Neural progenitor cell (in vitro differentiated cells): ENCODE results near the gene RAX. TPM values are rescaled to one million over a fixed set of nuclear protein-coding genes. Genes with fewer than 3 reads are reported as not detected.

Experiments used
- DNase-seq: peaks from one replicate; pipeline ENCODE4 v3.0.0-alpha.2; 2016; ENCODE audit warnings: low spot score
- H2AFZ ChIP-seq: fragments of 200-600 bp; sonication (generic); replicated peaks from 2 replicates; pipeline ENCODE4 v1.6.1; 2016; ENCODE audit warnings: antibody characterized with exemption
- H3F3A ChIP-seq: fragments of 200-600 bp; sonication (generic); 2 replicates; pipeline ENCODE4 v1.6.1; 2016; ENCODE audit warnings: antibody characterized with exemption, low read depth
- H3K27ac ChIP-seq: fragments of 200-600 bp; sonication (generic); 2 replicates; pipeline ENCODE4 v1.5.1; 2016; ENCODE audit warnings: mild to moderate bottlenecking
- H3K27me3 ChIP-seq: fragments of 200-600 bp; sonication (generic); 2 replicates; pipeline ENCODE4 v1.6.1; 2016; ENCODE audit warnings: mild to moderate bottlenecking, moderate library complexity
- H3K36me3 ChIP-seq: fragments of 200-600 bp; sonication (generic); 2 replicates; pipeline ENCODE4 v1.5.1; 2016
- H3K4me1 ChIP-seq: fragments of 200-600 bp; sonication (generic); 2 replicates; pipeline ENCODE4 v1.6.1; 2016; ENCODE audit warnings: mixed run types
- H3K4me2 ChIP-seq: fragments of 200-600 bp; sonication (generic); 2 replicates; pipeline ENCODE4 v1.6.1; 2016
- H3K4me3 ChIP-seq: fragments of 200-600 bp; sonication (generic); 2 replicates; pipeline ENCODE4 v1.5.1; 2016
- H3K79me2 ChIP-seq: fragments of 200-600 bp; sonication (generic); 2 replicates; pipeline ENCODE4 v1.6.1; 2016; ENCODE audit warnings: low read depth
- H3K9ac ChIP-seq: fragments of 200-600 bp; sonication (generic); 2 replicates; pipeline ENCODE4 v1.6.1; 2016
- H3K9me3 ChIP-seq: fragments of 200-600 bp; sonication (generic); 2 replicates; pipeline ENCODE4 v1.5.1; 2016; ENCODE audit warnings: low read depth
- H4K20me1 ChIP-seq: fragments of 200-600 bp; sonication (generic); 2 replicates; pipeline ENCODE4 v1.6.1; 2016; ENCODE audit warnings: low read depth
- H3K27ac Mint-ChIP-seq: 3 replicates; pipeline ENCODE4 v1.8.0; 2021; ENCODE audit warnings: mixed read lengths
- H3K27me3 Mint-ChIP-seq: 2 replicates; pipeline ENCODE4 v1.8.0; 2022; ENCODE audit warnings: low read depth, mild to moderate bottlenecking, inconsistent platforms, moderate library complexity, mixed read lengths; ENCODE audit not compliant: insufficient read depth
- H3K36me3 Mint-ChIP-seq: 3 replicates; pipeline ENCODE4 v1.8.0; 2021; ENCODE audit warnings: mixed read lengths
- H3K4me1 Mint-ChIP-seq: 3 replicates; pipeline ENCODE4 v1.8.0; 2021; ENCODE audit warnings: mixed read lengths
- H3K4me3 Mint-ChIP-seq: 3 replicates; pipeline ENCODE4 v1.8.0; 2021; ENCODE audit warnings: mild to moderate bottlenecking, moderate library complexity, mixed read lengths
- H3K9me3 Mint-ChIP-seq: 3 replicates; pipeline ENCODE4 v1.8.0; 2020; ENCODE audit warnings: mixed read lengths
- EZH2 ChIP-seq: fragments of 200-600 bp; sonication (generic); IDR thresholded peaks from 2 replicates; pipeline ENCODE4 v1.6.1; 2017; ENCODE audit warnings: antibody characterized with exemption, mild to moderate bottlenecking, moderate library complexity
- EZH2phosphoT487 ChIP-seq: fragments of 200-600 bp; sonication (generic); IDR thresholded peaks from 2 replicates; pipeline ENCODE4 v1.6.1; 2017; ENCODE audit warnings: antibody characterized with exemption
- total RNA-seq: library from RNA; depleted of rRNA; stranded (reverse); fragments of >200 nt; gene quantifications from 2 replicates; pipeline ENCODE4 v1.2.3, GENCODE V29; 2015; ENCODE audit warnings: low replicate concordance
- TF ChIP-seq, protein P1 (sequence below): fragments of 200-600 bp; sonication (generic); IDR thresholded peaks from 2 replicates; pipeline ENCODE4 v1.5.1; 2017; ENCODE audit warnings: antibody characterized with exemption, mild to moderate bottlenecking

Gene RAX
- total RNA-seq, 1 donor from 2014 or later = 20.7 TPM

- H3K27ac Mint-ChIP-seq = no peak overlapping the region
- Histone ChIP-seq H4K20me1 (no peaks in the 10 kb centered on the region), H3K36me3 (no peaks in the 10 kb centered on the region), H3F3A (peaks cover 17% of the 10 kb centered on the region), H3K4me2 (peak overlapping the region; percentile 68), H2AFZ (peak overlapping the region; percentile 64), H3K79me2 (no peaks in the 10 kb centered on the region), H3K4me3 (peak overlapping the region; percentile 26), H3K27me3 (peaks cover 50% of the 10 kb centered on the region), H3K9me3 (no peaks in the 10 kb centered on the region), H3K9ac (no peak overlapping the region), H3K4me1 (peaks cover 13% of the 10 kb centered on the region), H3K27ac (no peak overlapping the region)
- H3K4me1 Mint-ChIP-seq = peaks cover 2% of the 10 kb centered on the region
- peaks cover 13% of the 10 kb centered on the region for H3K27me3 Mint-ChIP-seq
- no peak overlapping the region for H3K4me3 Mint-ChIP-seq
- no peaks in the 10 kb centered on the region for H3K9me3 Mint-ChIP-seq
- no peak for DNase-seq
- H3K36me3 Mint-ChIP-seq = no peaks in the 10 kb centered on the region
- TF ChIP-seq EZH2 (no peak), EZH2phosphoT487 (no peak)
Measured at GRCh38 chr18:59308938-59309260, 35.6 kb upstream of the RAX start.

GRCh38 chr18:59308248-59308937 is 35.1 kb upstream of the RAX start:
- Histone ChIP-seq H3K4me2 (peak overlapping the region; percentile 68), H2AFZ (peak overlapping the region; percentile 64), H3K27me3 (peaks cover 50% of the 10 kb centered on the region), H3K4me3 (peak overlapping the region; percentile 26), H3F3A (peaks cover 17% of the 10 kb centered on the region), H3K79me2 (no peaks in the 10 kb centered on the region), H4K20me1 (no peaks in the 10 kb centered on the region), H3K9me3 (no peaks in the 10 kb centered on the region), H3K4me1 (peaks cover 18% of the 10 kb centered on the region), H3K36me3 (no peaks in the 10 kb centered on the region), H3K27ac (no peak overlapping the region), H3K9ac (no peak overlapping the region)
- DNase-seq = peak; percentile 91
- TF ChIP-seq, protein P1, sequence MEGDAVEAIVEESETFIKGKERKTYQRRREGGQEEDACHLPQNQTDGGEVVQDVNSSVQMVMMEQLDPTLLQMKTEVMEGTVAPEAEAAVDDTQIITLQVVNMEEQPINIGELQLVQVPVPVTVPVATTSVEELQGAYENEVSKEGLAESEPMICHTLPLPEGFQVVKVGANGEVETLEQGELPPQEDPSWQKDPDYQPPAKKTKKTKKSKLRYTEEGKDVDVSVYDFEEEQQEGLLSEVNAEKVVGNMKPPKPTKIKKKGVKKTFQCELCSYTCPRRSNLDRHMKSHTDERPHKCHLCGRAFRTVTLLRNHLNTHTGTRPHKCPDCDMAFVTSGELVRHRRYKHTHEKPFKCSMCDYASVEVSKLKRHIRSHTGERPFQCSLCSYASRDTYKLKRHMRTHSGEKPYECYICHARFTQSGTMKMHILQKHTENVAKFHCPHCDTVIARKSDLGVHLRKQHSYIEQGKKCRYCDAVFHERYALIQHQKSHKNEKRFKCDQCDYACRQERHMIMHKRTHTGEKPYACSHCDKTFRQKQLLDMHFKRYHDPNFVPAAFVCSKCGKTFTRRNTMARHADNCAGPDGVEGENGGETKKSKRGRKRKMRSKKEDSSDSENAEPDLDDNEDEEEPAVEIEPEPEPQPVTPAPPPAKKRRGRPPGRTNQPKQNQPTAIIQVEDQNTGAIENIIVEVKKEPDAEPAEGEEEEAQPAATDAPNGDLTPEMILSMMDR = peak; percentile 88
- peak; percentile 62 for TF ChIP-seq EZH2
- no peak for TF ChIP-seq EZH2phosphoT487
- Mint-ChIP-seq H3K9me3 (no peaks in the 10 kb centered on the region), H3K27me3 (peaks cover 13% of the 10 kb centered on the region), H3K4me1 (peaks cover 2% of the 10 kb centered on the region), H3K36me3 (no peaks in the 10 kb centered on the region), H3K27ac (no peak overlapping the region), H3K4me3 (peak overlapping the region; percentile 27)

GRCh38 chr18:59306640-59307039 is 33.4 kb upstream of the RAX start:
- peaks cover 17% of the 10 kb centered on the region for H3F3A ChIP-seq
- no peaks in the 10 kb centered on the region for H4K20me1 ChIP-seq
- H3K79me2 ChIP-seq = no peaks in the 10 kb centered on the region
- TF ChIP-seq EZH2 (no peak), EZH2phosphoT487 (no peak)
- TF ChIP-seq, protein P1 = no peak
- H3K9me3 ChIP-seq = no peaks in the 10 kb centered on the region
- Mint-ChIP-seq H3K9me3 (no peaks in the 10 kb centered on the region), H3K27me3 (peaks cover 13% of the 10 kb centered on the region), H3K4me3 (no peak overlapping the region), H3K36me3 (no peaks in the 10 kb centered on the region), H3K4me1 (peaks cover 9% of the 10 kb centered on the region), H3K27ac (no peak overlapping the region)
- H2AFZ ChIP-seq = no peak overlapping the region
- H3K27me3 ChIP-seq = peaks cover 46% of the 10 kb centered on the region
- no peak for DNase-seq
- H3K27ac ChIP-seq = no peak overlapping the region
- H3K36me3 ChIP-seq = no peaks in the 10 kb centered on the region
- H3K4me1 ChIP-seq = peaks cover 21% of the 10 kb centered on the region
- H3K4me3 ChIP-seq = no peak overlapping the region
- no peak overlapping the region for H3K4me2 ChIP-seq
- H3K9ac ChIP-seq = no peak overlapping the region

GRCh38 chr18:59305295-59305694 is 32.0 kb upstream of the RAX start:
- Histone ChIP-seq H3F3A (peaks cover 17% of the 10 kb centered on the region), H3K4me3 (no peak overlapping the region), H3K4me1 (peaks cover 21% of the 10 kb centered on the region), H3K36me3 (no peaks in the 10 kb centered on the region), H3K79me2 (no peaks in the 10 kb centered on the region), H3K9ac (no peak overlapping the region), H3K27ac (no peak overlapping the region), H3K27me3 (peaks cover 35% of the 10 kb centered on the region), H3K4me2 (no peak overlapping the region), H3K9me3 (no peaks in the 10 kb centered on the region), H4K20me1 (no peaks in the 10 kb centered on the region), H2AFZ (no peak overlapping the region)
- H3K27ac Mint-ChIP-seq = no peak overlapping the region
- H3K27me3 Mint-ChIP-seq = peaks cover 13% of the 10 kb centered on the region
- H3K4me3 Mint-ChIP-seq = no peak overlapping the region
- TF ChIP-seq, protein P1 = no peak
- TF ChIP-seq EZH2phosphoT487 (no peak), EZH2 (no peak)
- DNase-seq = no peak
- H3K36me3 Mint-ChIP-seq = no peaks in the 10 kb centered on the region
- H3K4me1 Mint-ChIP-seq = peaks cover 11% of the 10 kb centered on the region
- no peaks in the 10 kb centered on the region for H3K9me3 Mint-ChIP-seq
